Neuronal stem cell (in vitro differentiated cells): ENCODE measurements around the gene MAGEB18. TPM values are rescaled to one million over a fixed set of nuclear protein-coding genes. Genes with fewer than 3 reads are reported as not detected.

Source experiments
- DNase-seq: peaks from one replicate; pipeline ENCODE4 v3.0.0-alpha.2; 2013; ENCODE audit warnings: low spot score
- H2AFZ ChIP-seq: one replicate; pipeline ENCODE4 v1.6.1; 2013; ENCODE audit warnings: mild to moderate bottlenecking, low read length, inconsistent platforms
- H2AK5ac ChIP-seq: 2 replicates; pipeline ENCODE4 v1.6.1; 2013; ENCODE audit warnings: low read depth, mild to moderate bottlenecking, inconsistent platforms, low read length, moderate library complexity, mixed read lengths
- H2BK120ac ChIP-seq: 2 replicates; pipeline ENCODE4 v1.6.1; 2013; ENCODE audit warnings: low read depth, mild to moderate bottlenecking, inconsistent platforms, low read length, moderate library complexity, mixed read lengths
- H2BK12ac ChIP-seq: one replicate; pipeline ENCODE4 v1.6.1; 2013; ENCODE audit warnings: low read length, inconsistent platforms
- H2BK15ac ChIP-seq: 2 replicates; pipeline ENCODE4 v1.6.1; 2013; ENCODE audit warnings: mild to moderate bottlenecking, low read length, inconsistent platforms, mixed read lengths
- H2BK5ac ChIP-seq: one replicate; pipeline ENCODE4 v1.6.1; 2013; ENCODE audit warnings: inconsistent platforms, mild to moderate bottlenecking, low read length, moderate library complexity
- H3K14ac ChIP-seq: one replicate; pipeline ENCODE4 v1.6.1; 2013; ENCODE audit warnings: low read length, inconsistent platforms
- H3K18ac ChIP-seq: 2 replicates; pipeline ENCODE4 v1.6.1; 2013; ENCODE audit warnings: low read length, inconsistent platforms
- H3K23ac ChIP-seq: 2 replicates; pipeline ENCODE4 v1.6.1; 2013; ENCODE audit warnings: low read depth, mild to moderate bottlenecking, mixed read lengths, low read length, inconsistent platforms; ENCODE audit not compliant: poor library complexity
- H3K27ac ChIP-seq: replicated peaks from 3 replicates; pipeline ENCODE4 v1.5.1; 2013; ENCODE audit warnings: low read length, inconsistent platforms
- H3K27me3 ChIP-seq, 3 experiments: 2 replicates each; pipeline ENCODE4 v1.6.1; 2013; ENCODE audit warnings: low read length in 3 of 3, mild to moderate bottlenecking in 2 of 3, inconsistent platforms in 1 of 3, low read depth in 1 of 3, mixed read lengths in 1 of 3, moderate library complexity in 1 of 3; ENCODE audit not compliant: control insufficient read depth in 3 of 3, insufficient read depth in 3 of 3
- H3K36me3 ChIP-seq, 2 donors: replicated peaks in 1 of 2; 2 replicates each; pipeline ENCODE4 v1.6.1; 2013; ENCODE audit warnings: low read length in 2 of 2; ENCODE audit not compliant: control insufficient read depth in 2 of 2, insufficient read depth in 2 of 2
- H3K4ac ChIP-seq: 2 replicates; pipeline ENCODE4 v1.6.1; 2013; ENCODE audit warnings: inconsistent platforms, mild to moderate bottlenecking, low read length, moderate library complexity
- H3K4me1 ChIP-seq, 2 donors: 1 replicate in 1 of 2; 2 replicates in 1 of 2; pipeline ENCODE4 v1.6.1; 2013; ENCODE audit warnings: low read length in 2 of 2, low read depth in 1 of 2; ENCODE audit not compliant: control insufficient read depth in 2 of 2, insufficient read depth in 1 of 2
- H3K4me2 ChIP-seq: one replicate; pipeline ENCODE4 v1.6.1; 2013; ENCODE audit warnings: mild to moderate bottlenecking, low read length, inconsistent platforms; ENCODE audit not compliant: insufficient read depth, poor library complexity, severe bottlenecking
- H3K4me3 ChIP-seq, 2 donors: 2 replicates each; pipeline ENCODE4 v1.5.1; 2013; ENCODE audit warnings: low read length in 2 of 2, mild to moderate bottlenecking in 2 of 2, inconsistent platforms in 1 of 2, moderate library complexity in 1 of 2
- H3K79me1 ChIP-seq: one replicate; pipeline ENCODE4 v1.6.1; 2013; ENCODE audit warnings: low read depth, mild to moderate bottlenecking, inconsistent platforms, low read length, moderate library complexity
- H3K9ac ChIP-seq: one replicate; pipeline ENCODE4 v1.6.1; 2013; ENCODE audit warnings: mild to moderate bottlenecking, low read depth, low read length, inconsistent platforms; ENCODE audit not compliant: poor library complexity
- H3K9me3 ChIP-seq, 2 donors: replicated peaks in 1 of 2; 2 replicates each; pipeline versions ENCODE3 to v1.6.1; 2013; ENCODE audit warnings: low read length in 2 of 2, mild to moderate bottlenecking in 2 of 2, inconsistent platforms in 1 of 2, low read depth in 1 of 2, mixed read lengths in 1 of 2, moderate library complexity in 1 of 2; ENCODE audit not compliant: control insufficient read depth in 2 of 2, insufficient read depth in 1 of 2
- H4K8ac ChIP-seq: one replicate; pipeline ENCODE4 v1.6.1; 2013; ENCODE audit warnings: low read depth, mild to moderate bottlenecking, inconsistent platforms, low read length, moderate library complexity
- H4K91ac ChIP-seq: one replicate; pipeline ENCODE4 v1.6.1; 2013; ENCODE audit warnings: low read length, low read depth, mild to moderate bottlenecking, inconsistent platforms; ENCODE audit not compliant: poor library complexity
- WGBS, 2 donors: extraction: QIAGEN DNeasy Blood & Tissue Kit; methylation state at CpG; one replicate each; pipeline ENCODE4 v1.1.7; 2013; ENCODE audit warnings: missing lambda C conversion rate in 2 of 2, mixed read lengths in 1 of 2; ENCODE audit not compliant: insufficient read length in 2 of 2, insufficient replicate concordance in 1 of 2; ENCODE audit errors: extremely low coverage in 2 of 2; 5-methylcytosine and 5-hydroxymethylcytosine counted together
- polyA plus RNA-seq, 2 experiments: library from polyadenylated mRNA; stranded (reverse); fragments of 200-250 nt; gene quantifications; one replicate each; pipeline ENCODE4 v1.2.3, GENCODE V29; 2013

Gene MAGEB18
- not detected for polyA plus RNA-seq (2013, experiment 1 of 2)
- polyA plus RNA-seq (2013, experiment 2 of 2): not detected

GRCh38 chrX:26138274-26138673 lies at the start of gene MAGEB18:
Gene MAGEB18 (plus strand): TSS chrX:26138343. CDS start chrX:26138986, 643 bp downstream.
- Histone ChIP-seq H3K9ac (no peak within 1 kb of the TSS), H4K91ac (no peak within 1 kb of the TSS), H2BK15ac (no peak within 1 kb of the TSS), H3K18ac (no peak within 1 kb of the TSS), H2AK5ac (no peak within 1 kb of the TSS), H3K4ac (no peak within 1 kb of the TSS), H3K4me1 (no peaks in the 10 kb centered on the region), H3K79me1 (no peaks in the 10 kb centered on the region), H3K36me3 (no peaks in the 10 kb centered on the region), H3K14ac (no peak within 1 kb of the TSS), H2BK12ac (no peak within 1 kb of the TSS), H3K27me3 (no peaks in the 10 kb centered on the region), H4K8ac (no peak within 1 kb of the TSS), H3K23ac (no peak within 1 kb of the TSS), H3K9me3 (no peaks in the 10 kb centered on the region), H2BK5ac (no peak within 1 kb of the TSS), H3K4me3 (no peak within 1 kb of the TSS), H3K4me2 (no peak within 1 kb of the TSS), H2BK120ac (no peak within 1 kb of the TSS), H2AFZ (no peak within 1 kb of the TSS), H3K27ac (no peak within 1 kb of the TSS)
- no peak for DNase-seq
- no CpG with 5 or more reads among the region's 11 CpGs for WGBS, 2 donors

- Histone ChIP-seq H2BK5ac (no peak overlapping the region), H4K8ac (no peak overlapping the region), H2BK15ac (no peak overlapping the region), H3K4me2 (no peak overlapping the region), H2AFZ (no peak overlapping the region), H3K9me3 (no peaks in the 10 kb centered on the region), H3K14ac (no peak overlapping the region), H3K23ac (no peak overlapping the region), H3K27ac (no peak overlapping the region), H3K18ac (no peak overlapping the region), H3K4me1 (no peaks in the 10 kb centered on the region), H4K91ac (no peak overlapping the region), H3K27me3 (no peaks in the 10 kb centered on the region), H2BK12ac (no peak overlapping the region), H3K9ac (no peak overlapping the region), H3K4me3 (no peak overlapping the region), H2BK120ac (no peak overlapping the region), H3K36me3 (no peaks in the 10 kb centered on the region), H3K4ac (no peak overlapping the region), H2AK5ac (no peak overlapping the region), H3K79me1 (no peaks in the 10 kb centered on the region)
- WGBS, 2 donors: no CpG with 5 or more reads among the region's 3 CpGs
- no peak for DNase-seq
Measured at GRCh38 chrX:26100421-26100920, 37.7 kb upstream of the MAGEB18 start.

GRCh38 chrX:26109142-26109541 lies 29.0 kb upstream of the MAGEB18 start:
- Histone ChIP-seq H3K4me1 (no peaks in the 10 kb centered on the region), H3K14ac (no peak overlapping the region), H3K18ac (no peak overlapping the region), H3K9ac (no peak overlapping the region), H3K79me1 (no peaks in the 10 kb centered on the region), H3K36me3 (no peaks in the 10 kb centered on the region), H2AFZ (no peak overlapping the region), H4K91ac (no peak overlapping the region), H3K23ac (no peak overlapping the region), H2AK5ac (no peak overlapping the region), H3K4me3 (no peak overlapping the region), H2BK12ac (no peak overlapping the region), H2BK15ac (no peak overlapping the region), H3K27ac (no peak overlapping the region), H4K8ac (no peak overlapping the region), H2BK5ac (no peak overlapping the region), H2BK120ac (no peak overlapping the region), H3K9me3 (no peaks in the 10 kb centered on the region), H3K4me2 (no peak overlapping the region), H3K27me3 (no peaks in the 10 kb centered on the region), H3K4ac (no peak overlapping the region)
- WGBS, 2 donors: no CpG with 5 or more reads among the region's 1 CpG
- no peak for DNase-seq

- H3K4me1 ChIP-seq: no peaks in the 10 kb centered on the region
- H3K4me2 ChIP-seq: no peak overlapping the region
- H3K27ac ChIP-seq: no peak overlapping the region
- no peak overlapping the region for H4K91ac ChIP-seq
- no peak overlapping the region for H3K14ac ChIP-seq
- H2AFZ ChIP-seq: no peak overlapping the region
- no peak overlapping the region for H3K4me3 ChIP-seq
- H2BK12ac ChIP-seq: no peak overlapping the region
- no peak overlapping the region for H4K8ac ChIP-seq
- H3K9me3 ChIP-seq: no peaks in the 10 kb centered on the region
- no peaks in the 10 kb centered on the region for H3K27me3 ChIP-seq
- H2AK5ac ChIP-seq: no peak overlapping the region
- no peak overlapping the region for H2BK5ac ChIP-seq
- no peak overlapping the region for H2BK15ac ChIP-seq
- H3K79me1 ChIP-seq: no peaks in the 10 kb centered on the region
- H3K36me3 ChIP-seq: no peaks in the 10 kb centered on the region
- WGBS, 2 donors: no CpG with 5 or more reads among the region's 2 CpGs
- no peak overlapping the region for H2BK120ac ChIP-seq
- H3K4ac ChIP-seq: no peak overlapping the region
- H3K18ac ChIP-seq: no peak overlapping the region
- no peak overlapping the region for H3K9ac ChIP-seq
- DNase-seq: no peak
- no peak overlapping the region for H3K23ac ChIP-seq
Measured at GRCh38 chrX:26146024-26146423, 7.9 kb downstream of the MAGEB18 start.
